H1 (cell line): ENCODE measurements around the gene NCL. TPM values are rescaled to one million over a fixed set of nuclear protein-coding genes. Genes with fewer than 3 reads are reported as not detected.

ENCODE experiments used
- CTCF ChIA-PET: fragments of 300-600 bp; sonication (Branson Sonifier 250); formaldehyde crosslinking; loops from one replicate; lab custom pipeline; 2021; ENCODE audit not compliant: partially characterized antibody; lab: Charles Lee
- POLR2A ChIA-PET: fragments of 300-600 bp; sonication (Branson Sonifier 250); formaldehyde crosslinking; loops from one replicate; lab custom pipeline; 2021; ENCODE audit warnings: inconsistent platforms; ENCODE audit not compliant: partially characterized antibody; lab: Charles Lee
- DNase-seq, 2 experiments: peaks; one replicate each; pipeline versions ENCODE4 v3.0.0 to v3.0.0-alpha.2; 2010 to 2022; ENCODE audit warnings: low spot score in 2 of 2, low read depth in 1 of 2, mixed read lengths in 1 of 2
- FAIRE-seq: peaks from 2 replicates; lab custom pipeline; 2011; peaks lifted over from hg19 to GRCh38; lab: Jason Lieb, UNC
- H2AFZ ChIP-seq: 2 replicates; pipeline ENCODE4 v1.8.1; 2012; ENCODE audit warnings: low read length, inconsistent platforms
- H2AK5ac ChIP-seq: 2 replicates; pipeline ENCODE4 v1.6.1; 2013; ENCODE audit warnings: low read depth, low read length
- H2BK120ac ChIP-seq: replicated peaks from 2 replicates; pipeline ENCODE3; 2013; ENCODE audit warnings: low read depth, low read length, inconsistent platforms
- H2BK12ac ChIP-seq: 2 replicates; pipeline ENCODE4 v1.6.1; 2013; ENCODE audit warnings: low read depth, low read length
- H2BK15ac ChIP-seq: 2 replicates; pipeline ENCODE4 v1.6.1; 2013; ENCODE audit warnings: low read length
- H2BK20ac ChIP-seq: 2 replicates; pipeline ENCODE4 v1.6.1; 2013; ENCODE audit warnings: low read length
- H2BK5ac ChIP-seq: 2 replicates; pipeline ENCODE4 v1.6.1; 2013; ENCODE audit warnings: low read depth, low read length
- H3K14ac ChIP-seq: 2 replicates; pipeline ENCODE4 v1.6.1; 2013; ENCODE audit warnings: inconsistent platforms; ENCODE audit not compliant: insufficient read length
- H3K18ac ChIP-seq: 2 replicates; pipeline ENCODE4 v1.6.1; 2013; ENCODE audit warnings: low read length; ENCODE audit errors: extremely low read depth
- H3K23ac ChIP-seq: 2 replicates; pipeline ENCODE4 v1.6.1; 2013; ENCODE audit warnings: inconsistent platforms; ENCODE audit not compliant: insufficient read length
- H3K23me2 ChIP-seq: 2 replicates; pipeline ENCODE4 v1.6.1; 2013; ENCODE audit warnings: low read depth, low read length
- H3K27ac ChIP-seq: 2 replicates; pipeline ENCODE4 v1.6.1; 2011; ENCODE audit warnings: low read depth, low read length, inconsistent platforms
- H3K27me3 ChIP-seq, 4 experiments: replicated peaks in 1 of 4; 1 replicate in 1 of 4; 2 replicates in 3 of 4; pipeline versions ENCODE4 v1.6.1 to v1.8.1; 2011 to 2013; ENCODE audit warnings: low read length in 3 of 4, mild to moderate bottlenecking in 3 of 4, inconsistent platforms in 2 of 4, mixed read lengths in 2 of 4, moderate library complexity in 1 of 4; ENCODE audit not compliant: control insufficient read depth in 3 of 4, insufficient read depth in 3 of 4; ENCODE audit errors: extremely low read depth in 1 of 4
- H3K36me3 ChIP-seq, 4 experiments: 2 replicates each; pipeline versions ENCODE4 v1.6.1 to v1.8.1; 2011 to 2013; ENCODE audit warnings: mild to moderate bottlenecking in 4 of 4, low read length in 3 of 4, moderate library complexity in 2 of 4, control low read depth in 1 of 4, inconsistent platforms in 1 of 4; ENCODE audit not compliant: insufficient read depth in 4 of 4, control insufficient read depth in 2 of 4
- H3K4ac ChIP-seq: replicated peaks from 2 replicates; pipeline ENCODE3; 2013; ENCODE audit warnings: low read length, low read depth, mixed read lengths, inconsistent platforms; ENCODE audit not compliant: insufficient read length
- H3K4me1 ChIP-seq, 4 experiments: replicated peaks in 1 of 4; 1 replicate in 1 of 4; 2 replicates in 3 of 4; pipeline versions ENCODE4 v1.6.1 to v1.8.1; 2011 to 2013; ENCODE audit warnings: low read length in 3 of 4, inconsistent platforms in 2 of 4, mixed read lengths in 1 of 4; ENCODE audit not compliant: insufficient read depth in 4 of 4, control insufficient read depth in 3 of 4
- H3K4me2 ChIP-seq, 2 experiments: 2 replicates each; pipeline versions ENCODE4 v1.6.1 to v1.8.1; 2011 to 2013; ENCODE audit warnings: low read depth in 2 of 2, low read length in 2 of 2, control low read depth in 1 of 2, inconsistent platforms in 1 of 2, mild to moderate bottlenecking in 1 of 2; ENCODE audit not compliant: insufficient read depth in 1 of 2
- H3K4me3 ChIP-seq, 4 experiments: fragments of 200-600, 300-600 bp in 1 of 4; sonication (generic), shearing (Covaris generic), sonication (Bioruptor Twin) in 1 of 4; 2 replicates each; pipeline versions ENCODE4 v1.5.1 to v1.8.1; 2011 to 2016; ENCODE audit warnings: low read length in 4 of 4, low read depth in 3 of 4, control low read depth in 2 of 4, inconsistent platforms in 2 of 4, mild to moderate bottlenecking in 2 of 4, mixed read lengths in 1 of 4, moderate library complexity in 1 of 4; ENCODE audit not compliant: insufficient read depth in 2 of 4; ENCODE audit errors: extremely low read depth in 1 of 4
- H3K56ac ChIP-seq: replicated peaks from 2 replicates; pipeline ENCODE3; 2013; ENCODE audit warnings: low read depth, mild to moderate bottlenecking, mixed read lengths, low read length, inconsistent platforms; ENCODE audit not compliant: insufficient read length
- H3K79me1 ChIP-seq: 2 replicates; pipeline ENCODE4 v1.6.1; 2013; ENCODE audit warnings: low read depth, low read length, control low read depth
- H3K79me2 ChIP-seq, 2 experiments: 2 replicates each; pipeline versions ENCODE4 v1.6.1 to v1.8.1; 2012 to 2013; ENCODE audit warnings: low read length in 2 of 2, mild to moderate bottlenecking in 2 of 2, inconsistent platforms in 1 of 2; ENCODE audit not compliant: insufficient read depth in 2 of 2, control insufficient read depth in 1 of 2
- H3K9ac ChIP-seq, 4 experiments: replicated peaks in 1 of 4; 1 replicate in 1 of 4; 2 replicates in 3 of 4; pipeline versions ENCODE4 v1.6.1 to v1.8.1; 2011 to 2013; ENCODE audit warnings: low read depth in 3 of 4, low read length in 3 of 4, control low read depth in 2 of 4, mild to moderate bottlenecking in 2 of 4, moderate library complexity in 2 of 4, inconsistent platforms in 1 of 4; ENCODE audit errors: extremely low read depth in 1 of 4
- H3K9me3 ChIP-seq, 2 experiments: 2 replicates each; pipeline versions ENCODE4 v1.6.1 to v1.8.1; 2012 to 2013; ENCODE audit warnings: mild to moderate bottlenecking in 2 of 2, moderate library complexity in 2 of 2, control low read depth in 1 of 2, inconsistent platforms in 1 of 2, low read depth in 1 of 2, low read length in 1 of 2, mixed read lengths in 1 of 2; ENCODE audit not compliant: insufficient read depth in 2 of 2
- H4K20me1 ChIP-seq, 2 experiments: replicated peaks in 1 of 2; 2 replicates each; pipeline versions ENCODE3 to v1.8.1; 2011 to 2013; ENCODE audit warnings: inconsistent platforms in 2 of 2, low read length in 2 of 2, mild to moderate bottlenecking in 1 of 2; ENCODE audit not compliant: insufficient read depth in 2 of 2, control insufficient read depth in 1 of 2
- H4K5ac ChIP-seq: 2 replicates; pipeline ENCODE4 v1.6.1; 2013; ENCODE audit warnings: low read length, low read depth, mixed read lengths, inconsistent platforms; ENCODE audit not compliant: insufficient read length
- H4K8ac ChIP-seq: 2 replicates; pipeline ENCODE4 v1.8.0; 2013; ENCODE audit warnings: mild to moderate bottlenecking, moderate library complexity, low read length, inconsistent platforms; ENCODE audit not compliant: insufficient read depth; ENCODE audit errors: extremely low read depth
- H4K91ac ChIP-seq: replicated peaks from 2 replicates; pipeline ENCODE3; 2013; ENCODE audit warnings: low read length, mixed read lengths, inconsistent platforms; ENCODE audit not compliant: insufficient read length
- BACH1 ChIP-seq: IDR thresholded peaks from 2 replicates; pipeline ENCODE4 v1.6.1; 2012; ENCODE audit warnings: low read length, improper control_type of control experiment
- BRCA1 ChIP-seq: IDR thresholded peaks from 2 replicates; pipeline ENCODE4 v1.6.1; 2012; ENCODE audit warnings: low read depth, low read length, improper control_type of control experiment
- CEBPB ChIP-seq: IDR thresholded peaks from 2 replicates; pipeline ENCODE4 v1.6.1; 2012; ENCODE audit warnings: low read depth, low read length
- CHD1 ChIP-seq: IDR thresholded peaks from 2 replicates; pipeline ENCODE4 v1.6.1; 2012; ENCODE audit warnings: low read depth, low read length, improper control_type of control experiment
- CREB1 ChIP-seq: IDR thresholded peaks from 2 replicates; pipeline ENCODE4 v1.6.1; 2012; ENCODE audit warnings: inconsistent platforms
- EGR1 ChIP-seq: IDR thresholded peaks from 2 replicates; pipeline ENCODE4 v1.6.1; 2011; ENCODE audit warnings: low read depth, low read length, borderline replicate concordance
- GTF2F1 ChIP-seq: IDR thresholded peaks from 2 replicates; pipeline ENCODE4 v1.6.1; 2012; ENCODE audit warnings: low read depth, low read length, improper control_type of control experiment, borderline replicate concordance
- HDAC6 ChIP-seq: IDR thresholded peaks from one replicate; pipeline ENCODE4 v1.7.1; 2012; ENCODE audit warnings: low read depth, mild to moderate bottlenecking, inconsistent platforms, low read length, moderate library complexity
- KDM1A ChIP-seq: fragments of 200-600, 300-600 bp; sonication (generic); IDR thresholded peaks from 2 replicates; pipeline ENCODE4 v1.7.1; 2016; ENCODE audit warnings: mild to moderate bottlenecking, low read length, borderline replicate concordance
- POLR2A ChIP-seq, 2 experiments: IDR thresholded peaks; 1 replicate in 1 of 2; 2 replicates in 1 of 2; pipeline ENCODE4 v1.6.1; 2011; ENCODE audit warnings: low read depth in 2 of 2, low read length in 2 of 2, mild to moderate bottlenecking in 2 of 2; ENCODE audit errors: control extremely low read depth in 1 of 2
- SIN3A ChIP-seq, 2 experiments: IDR thresholded peaks in 1 of 2; conservative IDR thresholded peaks in 1 of 2; 2 replicates each; pipeline ENCODE4 v1.6.1; 2011 to 2012; ENCODE audit warnings: low read length in 2 of 2, improper control_type of control experiment in 1 of 2, low read depth in 1 of 2, mild to moderate bottlenecking in 1 of 2
- SP1 ChIP-seq: IDR thresholded peaks from 2 replicates; pipeline ENCODE4 v1.6.1; 2011; ENCODE audit warnings: low read depth, low read length
- SP2 ChIP-seq: IDR thresholded peaks from 2 replicates; pipeline ENCODE4 v1.6.1; 2012; ENCODE audit warnings: mild to moderate bottlenecking, low read length, inconsistent platforms
- SP4 ChIP-seq: IDR thresholded peaks from 2 replicates; pipeline ENCODE4 v1.6.1; 2012; ENCODE audit warnings: low read length, inconsistent platforms
- YY1 ChIP-seq: IDR thresholded peaks from 2 replicates; pipeline ENCODE4 v1.6.1; 2011; ENCODE audit warnings: low read depth, mild to moderate bottlenecking, low read length
- ZNF274 ChIP-seq: IDR thresholded peaks from 2 replicates; pipeline ENCODE4 v1.7.0; 2012; ENCODE audit warnings: low read length, borderline replicate concordance; ENCODE audit errors: extremely low read depth
- WGBS, 2 experiments: shearing (Covaris generic) in 1 of 2; methylation state at CpG; one replicate each; pipeline versions ENCODE4 v1.1.6 to v1.1.7; 2013 to 2015; ENCODE audit warnings: low lambda C conversion rate in 2 of 2, mixed read lengths in 2 of 2, inconsistent platforms in 1 of 2, low coverage in 1 of 2, missing lambda C conversion rate in 1 of 2; ENCODE audit not compliant: insufficient replicate concordance in 2 of 2, insufficient coverage in 1 of 2, insufficient read length in 1 of 2; ENCODE audit errors: extremely low coverage in 1 of 2, missing lambda C conversion rate in 1 of 2; 5-methylcytosine and 5-hydroxymethylcytosine counted together
- polyA plus RNA-seq, 7 experiments: library from polyadenylated mRNA; depleted of rRNA in 3 of 7; stranded (reverse) in 5 of 7; unstranded in 2 of 7; fragments of >200 nt in 5 of 7; fragments of 200-250 nt in 2 of 7; gene quantifications; 1 replicate in 5 of 7; 2 replicates in 1 of 7; 4 replicates in 1 of 7; pipeline versions ENCODE4 v1.2.1 to v1.2.3, GENCODE V29; 2011 to 2013; ENCODE audit warnings: missing spikeins in 2 of 7, mixed read lengths in 2 of 7
- total RNA-seq: library from RNA; stranded (reverse); fragmentation: NEBNext Ultra II Directional; extraction: Animal tissue kit (Norgen Biotek cat#: 25700); gene quantifications from 2 replicates; pipeline ENCODE4 v1.2.1, GENCODE V29; 2021

Gene NCL
- total and polyA plus RNA-seq, 2 of the 8 experiments (the other 6 are each of a cell fraction or from before 2014, with no cell fraction given): 61.2 to 1,478 TPM

GRCh38 chr2:231469583-231469950 is 5.3 kb upstream of the NCL start:
- H2BK5ac ChIP-seq: no peak overlapping the region
- H2BK20ac ChIP-seq: no peak overlapping the region
- no peaks in the 10 kb centered on the region for H4K20me1 ChIP-seq
- no peaks in the 10 kb centered on the region for H3K9me3 ChIP-seq
- no peak overlapping the region for H3K18ac ChIP-seq
- H3K36me3 ChIP-seq: no peaks in the 10 kb centered on the region
- 83% methylated on average over 3 of the region's 3 CpGs; no CpG with 5 or more reads in 1 of the 2 experiments for WGBS, 2 experiments
- no peak overlapping the region for H3K14ac ChIP-seq
- no peak overlapping the region for H3K23ac ChIP-seq
- no peak overlapping the region for H3K4me2 ChIP-seq
- no peak overlapping the region for H4K8ac ChIP-seq
- no peak overlapping the region for H2BK120ac ChIP-seq
- H3K4ac ChIP-seq: no peak overlapping the region
- H3K9ac ChIP-seq: no peak overlapping the region
- H2AFZ ChIP-seq: no peak overlapping the region
- peaks cover 4% of the 10 kb centered on the region; the same call in 1 of the 2 replicates for H3K23me2 ChIP-seq
- H3K27me3 ChIP-seq: no peaks in the 10 kb centered on the region
- POLR2A ChIA-PET: interaction anchor here (1.0 to 14.9 kb wide), 3 partner anchors 11 to 77 kb away, joined by 3 to 431 read pairs (median 364); no protein-coding TSS in a partner anchor
- H3K79me1 ChIP-seq: no peaks in the 10 kb centered on the region
- no peak overlapping the region for H2BK12ac ChIP-seq
- H2BK15ac ChIP-seq: no peak overlapping the region
- no peak overlapping the region for H3K4me3 ChIP-seq
- no peak overlapping the region for H3K56ac ChIP-seq
- CTCF ChIA-PET: interaction anchor here (0.8 to 10.2 kb wide), 7 partner anchors 10 to 120 kb away, joined by 3 to 94 read pairs (median 3); no protein-coding TSS in a partner anchor
- DNase-seq (no peak), FAIRE-seq (no peak)
- no peak overlapping the region for H4K5ac ChIP-seq
- H3K79me2 ChIP-seq: peaks cover 0 to 8% of the 10 kb centered on the region in 2 experiments; a peak in 1 of 4 replicates
- H4K91ac ChIP-seq: no peak overlapping the region
- H2AK5ac ChIP-seq: no peak overlapping the region
- no peak overlapping the region for H3K27ac ChIP-seq
- peaks cover 0 to 6% (median 3%) of the 10 kb centered on the region in 4 experiments; a peak in 5 of 7 replicates for H3K4me1 ChIP-seq
- no peak for TF ChIP-seq BRCA1
- TF ChIP-seq SP2: no peak
- TF ChIP-seq YY1: no peak
- TF ChIP-seq HDAC6: no peak
- no peak for TF ChIP-seq KDM1A
- TF ChIP-seq CEBPB: no peak
- no peak for TF ChIP-seq EGR1
- no peak for TF ChIP-seq ZNF274
- no peak for TF ChIP-seq SP1
- no peak for TF ChIP-seq SIN3A (conservative IDR thresholded peaks at IDR 0.05 in 1 of 2, IDR thresholded peaks at IDR 0.05 in 1 of 2; ENCODE audit: low read depth in 1 of 2, low read length in 2 of 2)
- TF ChIP-seq SP4: no peak
- TF ChIP-seq CHD1: no peak
- TF ChIP-seq GTF2F1: no peak
- TF ChIP-seq POLR2A (IDR thresholded peaks at IDR 0.05; ENCODE audit: control extremely low read depth in 1 of 2, low read depth in 2 of 2, low read length in 2 of 2): no peak
- no peak for TF ChIP-seq CREB1
- no peak for TF ChIP-seq BACH1
